Measurements from ENCODE around the gene ZNF692. TPM values are rescaled to one million over a fixed set of nuclear protein-coding genes. Genes with fewer than 3 reads are reported as not detected.

ZNF692 gene
- total and polyA plus RNA-seq, 4 donors, result 7.8 to 16.3 (median 10.4) TPM

DNA sequence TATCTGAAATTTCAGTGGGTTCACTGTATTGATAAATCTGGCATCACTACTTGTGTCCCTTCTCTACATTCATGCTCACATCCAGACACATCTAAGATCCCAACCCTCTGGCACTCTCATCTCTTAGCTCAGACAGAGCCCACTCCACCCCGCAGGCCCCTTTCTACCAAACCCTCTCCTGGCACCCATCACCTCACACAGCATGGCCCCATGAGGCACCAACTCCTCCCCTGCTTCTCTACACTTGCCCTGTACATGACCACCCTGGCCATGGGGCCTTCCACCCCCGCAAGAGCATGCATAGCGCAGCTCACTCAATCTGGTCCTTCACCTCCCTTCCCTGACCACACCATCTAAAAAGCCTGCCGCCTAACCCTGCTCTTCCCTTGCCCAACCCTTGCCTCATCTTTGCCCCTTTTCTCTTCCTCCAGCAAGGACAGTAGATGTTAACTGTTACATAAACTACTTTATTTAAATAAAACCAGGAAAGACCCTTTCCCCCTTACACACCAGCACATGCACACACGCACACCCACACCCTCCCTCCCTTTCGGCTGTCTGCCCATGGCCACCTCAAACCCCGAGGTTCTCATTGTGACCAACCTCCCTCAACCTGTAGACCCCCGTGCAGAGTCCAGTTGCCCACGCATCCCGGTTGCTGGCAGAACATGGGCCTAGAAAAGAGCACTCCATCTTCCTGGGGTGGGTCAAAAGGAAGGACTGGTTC lies 48.7 kb downstream of the ZNF692 start:
- Histone ChIP-seq H3K36me3 (ENCODE audit: control insufficient read depth in 4 of 4, insufficient read depth in 3 of 4, low read depth in 1 of 4, low read length in 3 of 4) (peaks cover 6 to 24% (median 16%) of the 10 kb centered on the region in 4 donors), H3K9me3 (ENCODE audit: control insufficient read depth in 4 of 4, low read length in 3 of 4) (no peaks in the 10 kb centered on the region), H3K9ac (ENCODE audit: low read depth in 1 of 2, low read length in 2 of 2) (no peak overlapping the region), H3K4me3 (ENCODE audit: low read depth in 1 of 3, low read length in 3 of 3) (no peak overlapping the region), H3K4me1 (ENCODE audit: control insufficient read depth in 4 of 4, insufficient read depth in 4 of 4, low read length in 3 of 4) (peaks cover 2 to 36% (median 19%) of the 10 kb centered on the region in 4 donors), H3K27me3 (ENCODE audit: control insufficient read depth in 4 of 4, insufficient read depth in 4 of 4, low read length in 3 of 4) (no peaks in the 10 kb centered on the region), H3K27ac (ENCODE audit: low read depth in 1 of 2, low read length in 2 of 2) (no peak overlapping the region)
- TF ChIP-seq EGR1 (IDR thresholded peaks at IDR 0.05; ENCODE audit: low read depth in 2 of 2) (no peak), NR2F2 (IDR thresholded peaks at IDR 0.05) (no peak), ZBTB33 (IDR thresholded peaks at IDR 0.05) (no peak), RXRA (IDR thresholded peaks at IDR 0.05) (no peak), HNF4A (conservative IDR thresholded peaks at IDR 0.05) (no peak), FOXA1 (IDR thresholded peaks at IDR 0.05) (no peak), TAF1 (conservative IDR thresholded peaks at IDR 0.05) (no peak), RAD21 (IDR thresholded peaks at IDR 0.05) (no peak)
- peak; percentile 9 for DNase-seq (ENCODE audit: low spot score)
- WGBS, result 86% methylated on average over 10 of the region's 10 CpGs

GRCh38 chr1:248808876-248809275 lies 50.0 kb downstream of the ZNF692 start:
- H3K9me3 ChIP-seq (ENCODE audit: control insufficient read depth in 4 of 4, low read length in 3 of 4), result no peaks in the 10 kb centered on the region
- no peak overlapping the region for H3K9ac ChIP-seq (ENCODE audit: low read depth in 1 of 2, low read length in 2 of 2)
- peaks cover 2 to 11% (median 6%) of the 10 kb centered on the region in 4 donors for H3K36me3 ChIP-seq (ENCODE audit: control insufficient read depth in 4 of 4, insufficient read depth in 3 of 4, low read depth in 1 of 4, low read length in 3 of 4)
- H3K27ac ChIP-seq (ENCODE audit: low read depth in 1 of 2, low read length in 2 of 2), result no peak overlapping the region
- H3K4me3 ChIP-seq (ENCODE audit: low read depth in 1 of 3, low read length in 3 of 3), result no peak overlapping the region
- peak; percentile 10 for DNase-seq (ENCODE audit: low spot score)
- TF ChIP-seq HNF4A (conservative IDR thresholded peaks at IDR 0.05), result no peak
- TF ChIP-seq, protein P1, sequence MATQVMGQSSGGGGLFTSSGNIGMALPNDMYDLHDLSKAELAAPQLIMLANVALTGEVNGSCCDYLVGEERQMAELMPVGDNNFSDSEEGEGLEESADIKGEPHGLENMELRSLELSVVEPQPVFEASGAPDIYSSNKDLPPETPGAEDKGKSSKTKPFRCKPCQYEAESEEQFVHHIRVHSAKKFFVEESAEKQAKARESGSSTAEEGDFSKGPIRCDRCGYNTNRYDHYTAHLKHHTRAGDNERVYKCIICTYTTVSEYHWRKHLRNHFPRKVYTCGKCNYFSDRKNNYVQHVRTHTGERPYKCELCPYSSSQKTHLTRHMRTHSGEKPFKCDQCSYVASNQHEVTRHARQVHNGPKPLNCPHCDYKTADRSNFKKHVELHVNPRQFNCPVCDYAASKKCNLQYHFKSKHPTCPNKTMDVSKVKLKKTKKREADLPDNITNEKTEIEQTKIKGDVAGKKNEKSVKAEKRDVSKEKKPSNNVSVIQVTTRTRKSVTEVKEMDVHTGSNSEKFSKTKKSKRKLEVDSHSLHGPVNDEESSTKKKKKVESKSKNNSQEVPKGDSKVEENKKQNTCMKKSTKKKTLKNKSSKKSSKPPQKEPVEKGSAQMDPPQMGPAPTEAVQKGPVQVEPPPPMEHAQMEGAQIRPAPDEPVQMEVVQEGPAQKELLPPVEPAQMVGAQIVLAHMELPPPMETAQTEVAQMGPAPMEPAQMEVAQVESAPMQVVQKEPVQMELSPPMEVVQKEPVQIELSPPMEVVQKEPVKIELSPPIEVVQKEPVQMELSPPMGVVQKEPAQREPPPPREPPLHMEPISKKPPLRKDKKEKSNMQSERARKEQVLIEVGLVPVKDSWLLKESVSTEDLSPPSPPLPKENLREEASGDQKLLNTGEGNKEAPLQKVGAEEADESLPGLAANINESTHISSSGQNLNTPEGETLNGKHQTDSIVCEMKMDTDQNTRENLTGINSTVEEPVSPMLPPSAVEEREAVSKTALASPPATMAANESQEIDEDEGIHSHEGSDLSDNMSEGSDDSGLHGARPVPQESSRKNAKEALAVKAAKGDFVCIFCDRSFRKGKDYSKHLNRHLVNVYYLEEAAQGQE (IDR thresholded peaks at IDR 0.05), result no peak
- TF ChIP-seq, protein P2, sequence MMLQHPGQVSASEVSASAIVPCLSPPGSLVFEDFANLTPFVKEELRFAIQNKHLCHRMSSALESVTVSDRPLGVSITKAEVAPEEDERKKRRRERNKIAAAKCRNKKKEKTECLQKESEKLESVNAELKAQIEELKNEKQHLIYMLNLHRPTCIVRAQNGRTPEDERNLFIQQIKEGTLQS (IDR thresholded peaks at IDR 0.05), result no peak
- TF ChIP-seq TAF1 (conservative IDR thresholded peaks at IDR 0.05), result no peak
- no peak for TF ChIP-seq EGR1 (IDR thresholded peaks at IDR 0.05; ENCODE audit: low read depth in 2 of 2)
- no peak for TF ChIP-seq NR2F2 (IDR thresholded peaks at IDR 0.05)
- no peak for TF ChIP-seq YY1 (IDR thresholded peaks at IDR 0.05)
- no peak for TF ChIP-seq JUND (IDR thresholded peaks at IDR 0.05)
- TF ChIP-seq, protein P3, sequence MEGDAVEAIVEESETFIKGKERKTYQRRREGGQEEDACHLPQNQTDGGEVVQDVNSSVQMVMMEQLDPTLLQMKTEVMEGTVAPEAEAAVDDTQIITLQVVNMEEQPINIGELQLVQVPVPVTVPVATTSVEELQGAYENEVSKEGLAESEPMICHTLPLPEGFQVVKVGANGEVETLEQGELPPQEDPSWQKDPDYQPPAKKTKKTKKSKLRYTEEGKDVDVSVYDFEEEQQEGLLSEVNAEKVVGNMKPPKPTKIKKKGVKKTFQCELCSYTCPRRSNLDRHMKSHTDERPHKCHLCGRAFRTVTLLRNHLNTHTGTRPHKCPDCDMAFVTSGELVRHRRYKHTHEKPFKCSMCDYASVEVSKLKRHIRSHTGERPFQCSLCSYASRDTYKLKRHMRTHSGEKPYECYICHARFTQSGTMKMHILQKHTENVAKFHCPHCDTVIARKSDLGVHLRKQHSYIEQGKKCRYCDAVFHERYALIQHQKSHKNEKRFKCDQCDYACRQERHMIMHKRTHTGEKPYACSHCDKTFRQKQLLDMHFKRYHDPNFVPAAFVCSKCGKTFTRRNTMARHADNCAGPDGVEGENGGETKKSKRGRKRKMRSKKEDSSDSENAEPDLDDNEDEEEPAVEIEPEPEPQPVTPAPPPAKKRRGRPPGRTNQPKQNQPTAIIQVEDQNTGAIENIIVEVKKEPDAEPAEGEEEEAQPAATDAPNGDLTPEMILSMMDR (IDR thresholded peaks at IDR 0.05; ENCODE audit: low read depth, low read length, missing input control), result no peak
- TF ChIP-seq FOXA1 (IDR thresholded peaks at IDR 0.05), result no peak
- TF ChIP-seq RAD21 (IDR thresholded peaks at IDR 0.05), result no peak
- TF ChIP-seq HNF4G (IDR thresholded peaks at IDR 0.05), result no peak
- no peak for TF ChIP-seq ZBTB33 (IDR thresholded peaks at IDR 0.05)
- no peak for TF ChIP-seq GABPA (IDR thresholded peaks at IDR 0.05 in 1 of 2, conservative IDR thresholded peaks at IDR 0.05 in 1 of 2)
- no peak for TF ChIP-seq FOXA2 (IDR thresholded peaks at IDR 0.05)
- TF ChIP-seq MAX (IDR thresholded peaks at IDR 0.05), result no peak
- TF ChIP-seq SP1 (IDR thresholded peaks at IDR 0.05), result no peak
- no peak for TF ChIP-seq RXRA (IDR thresholded peaks at IDR 0.05)
- 84% methylated on average over 9 of the region's 9 CpGs for WGBS
- peaks cover 2 to 45% (median 25%) of the 10 kb centered on the region in 4 donors for H3K4me1 ChIP-seq (ENCODE audit: control insufficient read depth in 4 of 4, insufficient read depth in 4 of 4, low read length in 3 of 4)
- no peaks in the 10 kb centered on the region for H3K27me3 ChIP-seq (ENCODE audit: control insufficient read depth in 4 of 4, insufficient read depth in 4 of 4, low read length in 3 of 4)
